GM23248 (cell line): ENCODE measurements around the gene ACOD1. TPM values are rescaled to one million over a fixed set of nuclear protein-coding genes. Genes with fewer than 3 reads are reported as not detected.

Experiments
- DNase-seq: peaks from one replicate; pipeline ENCODE4 v3.0.0-alpha.2; 2015
- H2AFZ ChIP-seq: fragments of 200-600 bp; sonication (generic); 2 replicates; pipeline ENCODE4 v1.6.1; 2016; ENCODE audit warnings: antibody characterized with exemption
- H3F3A ChIP-seq: fragments of 200-600 bp; sonication (generic); 2 replicates; pipeline ENCODE4 v1.6.1; 2016; ENCODE audit warnings: mild to moderate bottlenecking, antibody characterized with exemption, mixed run types; ENCODE audit not compliant: insufficient read depth
- H3K27ac ChIP-seq: fragments of 200-600 bp; sonication (generic); 2 replicates; pipeline ENCODE4 v1.5.1; 2016; ENCODE audit warnings: mild to moderate bottlenecking
- H3K27me3 ChIP-seq: fragments of 200-600 bp; sonication (generic); replicated peaks from 2 replicates; pipeline ENCODE4 v1.6.1; 2016; ENCODE audit warnings: mild to moderate bottlenecking; ENCODE audit not compliant: insufficient read depth
- H3K36me3 ChIP-seq: fragments of 200-600 bp; sonication (generic); 2 replicates; pipeline ENCODE4 v1.6.1; 2016; ENCODE audit warnings: low read depth, mild to moderate bottlenecking
- H3K4me1 ChIP-seq: fragments of 200-600 bp; sonication (generic); 2 replicates; pipeline ENCODE4 v1.6.1; 2016; ENCODE audit warnings: mild to moderate bottlenecking; ENCODE audit not compliant: insufficient read depth
- H3K4me2 ChIP-seq: fragments of 200-600 bp; sonication (generic); one replicate; pipeline ENCODE4 v1.6.1; 2016; ENCODE audit warnings: mild to moderate bottlenecking; ENCODE audit not compliant: unreplicated experiment
- H3K4me3 ChIP-seq: fragments of 200-600 bp; sonication (generic); 2 replicates; pipeline ENCODE4 v1.5.1; 2016; ENCODE audit warnings: mild to moderate bottlenecking
- H3K79me2 ChIP-seq: fragments of 200-600 bp; sonication (generic); 2 replicates; pipeline ENCODE4 v1.6.1; 2016; ENCODE audit warnings: mild to moderate bottlenecking; ENCODE audit not compliant: insufficient read depth
- H3K9ac ChIP-seq: fragments of 200-600 bp; sonication (generic); 2 replicates; pipeline ENCODE4 v1.6.1; 2016; ENCODE audit warnings: mild to moderate bottlenecking
- H3K9me2 ChIP-seq: fragments of 200-600 bp; sonication (generic); 2 replicates; pipeline ENCODE4 v1.6.1; 2016; ENCODE audit warnings: mixed run types, mild to moderate bottlenecking, moderate library complexity; ENCODE audit not compliant: insufficient read depth
- H3K9me3 ChIP-seq: fragments of 200-600 bp; sonication (generic); one replicate; pipeline ENCODE4 v1.6.1; 2017; ENCODE audit warnings: low read depth
- H4K20me1 ChIP-seq: fragments of 200-600 bp; sonication (generic); 2 replicates; pipeline ENCODE4 v1.6.0; 2016; ENCODE audit not compliant: insufficient read depth
- EZH2 ChIP-seq: fragments of 200-600 bp; sonication (generic); IDR thresholded peaks from 2 replicates; pipeline ENCODE4 v1.6.1; 2018; ENCODE audit warnings: antibody characterized with exemption, mild to moderate bottlenecking; ENCODE audit not compliant: insufficient read depth, poor library complexity, severe bottlenecking
- EZH2phosphoT487 ChIP-seq: fragments of 200-600 bp; sonication (generic); IDR thresholded peaks from 2 replicates; pipeline ENCODE4 v1.6.1; 2018; ENCODE audit warnings: antibody characterized with exemption, moderate library complexity, mild to moderate bottlenecking, low read depth; ENCODE audit not compliant: insufficient read depth
- WGBS, 2 experiments: methylation state at CpG; one replicate each; pipeline ENCODE4 v1.1.6; 2015 to 2017; ENCODE audit warnings: low lambda C conversion rate in 2 of 2, low coverage in 1 of 2; ENCODE audit errors: missing lambda C conversion rate in 2 of 2; 5-methylcytosine and 5-hydroxymethylcytosine counted together
- in situ Hi-C: fragments of 300-500 bp; cut with MboI; formaldehyde crosslinking; loops from 2 replicates; pipeline ENCODE4 v1.15.0; 2020
- polyA plus RNA-seq: library from polyadenylated mRNA; unstranded; fragments of >200 nt; fragmentation: Nextera tagmentation; extraction: Ambion mirVana; gene quantifications from 2 replicates; pipeline ENCODE4 v1.2.1, GENCODE V29; 2016
- total RNA-seq: library from RNA; depleted of rRNA; stranded (reverse); fragments of >200 nt; shearing (Covaris generic); gene quantifications from 2 replicates; pipeline ENCODE4 v1.2.3, GENCODE V29; 2014

The ACOD1 gene
- total and polyA plus RNA-seq, 2 experiments from 2014 or later: not detected

GRCh38 chr13:76969488-76970365, 21.4 kb downstream of the ACOD1 start:
- TF ChIP-seq EZH2phosphoT487: no peak
- Histone ChIP-seq H3K27me3 (0 out of 2 replicates have a peak, but pooled peaks cover 3% of the 10 kb centered on the region), H3K4me2 (no peak overlapping the region), H4K20me1 (no peaks in the 10 kb centered on the region), H3K27ac (no peak overlapping the region), H3K4me3 (no peak overlapping the region), H3K4me1 (peaks cover 11% of the 10 kb centered on the region), H3K9ac (no peak overlapping the region), H3K9me3 (no peaks in the 10 kb centered on the region), H2AFZ (no peak overlapping the region), H3K79me2 (no peaks in the 10 kb centered on the region), H3K9me2 (no peaks in the 10 kb centered on the region), H3F3A (peaks cover 11% of the 10 kb centered on the region; the same call in 1 of the 2 replicates), H3K36me3 (no peaks in the 10 kb centered on the region)
- DNase-seq: peak; percentile 14
- WGBS, 2 experiments: 69 to 70% methylated on average over 5 of the region's 5 CpGs
- in situ Hi-C loops: no loop called here

GRCh38 chr13:76971215-76971614, 22.9 kb downstream of the ACOD1 start:
- WGBS, 2 experiments: 55 to 72% methylated on average over 3 of the region's 3 CpGs
- Histone ChIP-seq H3K9me2 (no peaks in the 10 kb centered on the region), H3F3A (0 out of 2 replicates have a peak, but pooled peaks cover 2% of the 10 kb centered on the region), H3K9me3 (no peaks in the 10 kb centered on the region), H3K9ac (no peak overlapping the region), H3K4me3 (no peak overlapping the region), H3K27ac (no peak overlapping the region), H3K4me1 (peaks cover 2% of the 10 kb centered on the region), H3K4me2 (no peak overlapping the region), H3K36me3 (no peaks in the 10 kb centered on the region), H4K20me1 (no peaks in the 10 kb centered on the region), H3K27me3 (0 out of 2 replicates have a peak, but pooled peaks cover 3% of the 10 kb centered on the region), H3K79me2 (no peaks in the 10 kb centered on the region), H2AFZ (no peak overlapping the region)
- TF ChIP-seq EZH2phosphoT487 (no peak), EZH2 (no peak)
- no peak for DNase-seq
- in situ Hi-C loops: no loop called here

- H3K27ac ChIP-seq: no peak overlapping the region
- no peaks in the 10 kb centered on the region for H4K20me1 ChIP-seq
- TF ChIP-seq EZH2: no peak
- TF ChIP-seq EZH2phosphoT487: no peak
- no peaks in the 10 kb centered on the region for H3F3A ChIP-seq
- H3K4me3 ChIP-seq: no peak overlapping the region
- 0 out of 2 replicates have a peak, but pooled peaks cover 3% of the 10 kb centered on the region for H3K27me3 ChIP-seq
- no peaks in the 10 kb centered on the region for H3K36me3 ChIP-seq
- no peak for DNase-seq
- no peaks in the 10 kb centered on the region for H3K4me1 ChIP-seq
- no peak overlapping the region for H3K9ac ChIP-seq
- 74 to 77% methylated on average over 19 of the region's 19 CpGs for WGBS, 2 experiments
- H2AFZ ChIP-seq: no peak overlapping the region
- no peaks in the 10 kb centered on the region for H3K9me2 ChIP-seq
- no peak overlapping the region for H3K4me2 ChIP-seq
- no peaks in the 10 kb centered on the region for H3K79me2 ChIP-seq
- in situ Hi-C loops: no loop called here
- H3K9me3 ChIP-seq: no peaks in the 10 kb centered on the region
Measured at GRCh38 chr13:76971851-76972829, 23.8 kb downstream of the ACOD1 start.

- Histone ChIP-seq H3K79me2 (no peaks in the 10 kb centered on the region), H3K27ac (no peak overlapping the region), H3K9me2 (no peaks in the 10 kb centered on the region), H3F3A (no peaks in the 10 kb centered on the region), H3K4me1 (no peaks in the 10 kb centered on the region), H3K36me3 (no peaks in the 10 kb centered on the region), H3K27me3 (0 out of 2 replicates have a peak, but pooled peaks cover 3% of the 10 kb centered on the region), H3K4me3 (no peak overlapping the region), H3K9me3 (no peaks in the 10 kb centered on the region), H3K4me2 (no peak overlapping the region), H3K9ac (no peak overlapping the region), H2AFZ (no peak overlapping the region), H4K20me1 (no peaks in the 10 kb centered on the region)
- WGBS, 2 experiments: 83% methylated on average over 6 of the region's 6 CpGs
- no peak for DNase-seq
- in situ Hi-C loops: no loop called here
- TF ChIP-seq EZH2 (no peak), EZH2phosphoT487 (no peak)
Measured at GRCh38 chr13:76973920-76974617, 25.8 kb downstream of the ACOD1 start.
